ENCODE measurements around the gene KIF26B.

DNA sequence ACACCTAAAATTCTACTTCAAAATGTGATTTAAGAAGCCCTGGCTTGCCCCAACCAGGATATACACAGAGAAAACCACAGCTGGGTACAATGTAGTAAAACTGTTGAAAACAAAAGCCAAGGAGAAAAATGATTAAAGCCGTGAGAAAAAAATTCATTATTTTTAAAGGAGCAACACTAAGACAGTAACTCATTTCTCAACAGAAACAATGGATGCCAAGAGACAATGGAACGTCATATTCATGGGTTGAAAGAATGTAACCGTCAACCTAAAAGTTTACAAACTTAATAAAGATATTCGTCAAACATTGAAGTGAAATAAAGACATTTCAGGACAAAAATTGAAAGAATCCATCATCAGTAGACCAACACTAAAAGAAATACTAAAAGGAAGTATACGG, 340.9 kb downstream of the KIF26B start:
- TF ChIP-seq, protein P1, sequence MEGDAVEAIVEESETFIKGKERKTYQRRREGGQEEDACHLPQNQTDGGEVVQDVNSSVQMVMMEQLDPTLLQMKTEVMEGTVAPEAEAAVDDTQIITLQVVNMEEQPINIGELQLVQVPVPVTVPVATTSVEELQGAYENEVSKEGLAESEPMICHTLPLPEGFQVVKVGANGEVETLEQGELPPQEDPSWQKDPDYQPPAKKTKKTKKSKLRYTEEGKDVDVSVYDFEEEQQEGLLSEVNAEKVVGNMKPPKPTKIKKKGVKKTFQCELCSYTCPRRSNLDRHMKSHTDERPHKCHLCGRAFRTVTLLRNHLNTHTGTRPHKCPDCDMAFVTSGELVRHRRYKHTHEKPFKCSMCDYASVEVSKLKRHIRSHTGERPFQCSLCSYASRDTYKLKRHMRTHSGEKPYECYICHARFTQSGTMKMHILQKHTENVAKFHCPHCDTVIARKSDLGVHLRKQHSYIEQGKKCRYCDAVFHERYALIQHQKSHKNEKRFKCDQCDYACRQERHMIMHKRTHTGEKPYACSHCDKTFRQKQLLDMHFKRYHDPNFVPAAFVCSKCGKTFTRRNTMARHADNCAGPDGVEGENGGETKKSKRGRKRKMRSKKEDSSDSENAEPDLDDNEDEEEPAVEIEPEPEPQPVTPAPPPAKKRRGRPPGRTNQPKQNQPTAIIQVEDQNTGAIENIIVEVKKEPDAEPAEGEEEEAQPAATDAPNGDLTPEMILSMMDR (conservative IDR thresholded peaks at IDR 0.05; ENCODE audit: low read length) = no peak
- no peak for TF ChIP-seq EZH2phosphoT487 (IDR thresholded peaks at IDR 0.05; ENCODE audit: borderline replicate concordance, low read depth, low read length)

Measured in OCI-LY7 (cell line).